ENCODE results near the gene PCSK7.

PCSK7 gene

DNA sequence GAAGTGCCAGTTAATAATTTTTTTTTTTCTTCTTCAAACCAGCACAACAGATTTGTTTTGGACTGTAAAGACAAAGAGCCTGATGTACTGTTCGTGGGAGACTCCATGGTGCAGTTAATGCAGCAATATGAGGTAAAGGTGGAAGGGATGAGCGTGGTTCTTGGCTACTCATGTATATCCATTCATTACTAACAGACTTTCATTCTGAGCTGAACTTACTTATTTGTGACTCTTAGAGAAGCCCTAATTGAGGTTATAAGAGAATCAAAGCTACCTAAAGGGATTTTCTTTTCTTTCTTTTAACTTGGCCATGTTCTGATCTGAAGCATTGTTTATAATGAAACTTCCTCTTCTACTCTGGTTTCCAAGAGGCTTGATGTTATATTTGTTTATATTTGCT lies 72.0 kb downstream of the PCSK7 start:
- Histone ChIP-seq H3K27me3 (ENCODE audit: insufficient read depth, poor library complexity, severe bottlenecking) (no peaks in the 10 kb centered on the region), H3K36me3 (ENCODE audit: low read depth) (peaks cover 86% of the 10 kb centered on the region), H3K4me3 (ENCODE audit: severe bottlenecking) (no peak overlapping the region), H3K4me1 (ENCODE audit: insufficient read depth, poor library complexity, severe bottlenecking) (no peaks in the 10 kb centered on the region), H3K27ac (ENCODE audit: poor library complexity, severe bottlenecking) (no peak overlapping the region), H3K9me3 (ENCODE audit: severe bottlenecking) (no peaks in the 10 kb centered on the region)
- DNase-seq (ENCODE audit: low spot score) (no peak), ATAC-seq (ENCODE audit: low read depth) (no peak)
- TF ChIP-seq, protein P1, sequence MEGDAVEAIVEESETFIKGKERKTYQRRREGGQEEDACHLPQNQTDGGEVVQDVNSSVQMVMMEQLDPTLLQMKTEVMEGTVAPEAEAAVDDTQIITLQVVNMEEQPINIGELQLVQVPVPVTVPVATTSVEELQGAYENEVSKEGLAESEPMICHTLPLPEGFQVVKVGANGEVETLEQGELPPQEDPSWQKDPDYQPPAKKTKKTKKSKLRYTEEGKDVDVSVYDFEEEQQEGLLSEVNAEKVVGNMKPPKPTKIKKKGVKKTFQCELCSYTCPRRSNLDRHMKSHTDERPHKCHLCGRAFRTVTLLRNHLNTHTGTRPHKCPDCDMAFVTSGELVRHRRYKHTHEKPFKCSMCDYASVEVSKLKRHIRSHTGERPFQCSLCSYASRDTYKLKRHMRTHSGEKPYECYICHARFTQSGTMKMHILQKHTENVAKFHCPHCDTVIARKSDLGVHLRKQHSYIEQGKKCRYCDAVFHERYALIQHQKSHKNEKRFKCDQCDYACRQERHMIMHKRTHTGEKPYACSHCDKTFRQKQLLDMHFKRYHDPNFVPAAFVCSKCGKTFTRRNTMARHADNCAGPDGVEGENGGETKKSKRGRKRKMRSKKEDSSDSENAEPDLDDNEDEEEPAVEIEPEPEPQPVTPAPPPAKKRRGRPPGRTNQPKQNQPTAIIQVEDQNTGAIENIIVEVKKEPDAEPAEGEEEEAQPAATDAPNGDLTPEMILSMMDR (IDR thresholded peaks at IDR 0.05; ENCODE audit: poor library complexity, severe bottlenecking), result no peak

DNA sequence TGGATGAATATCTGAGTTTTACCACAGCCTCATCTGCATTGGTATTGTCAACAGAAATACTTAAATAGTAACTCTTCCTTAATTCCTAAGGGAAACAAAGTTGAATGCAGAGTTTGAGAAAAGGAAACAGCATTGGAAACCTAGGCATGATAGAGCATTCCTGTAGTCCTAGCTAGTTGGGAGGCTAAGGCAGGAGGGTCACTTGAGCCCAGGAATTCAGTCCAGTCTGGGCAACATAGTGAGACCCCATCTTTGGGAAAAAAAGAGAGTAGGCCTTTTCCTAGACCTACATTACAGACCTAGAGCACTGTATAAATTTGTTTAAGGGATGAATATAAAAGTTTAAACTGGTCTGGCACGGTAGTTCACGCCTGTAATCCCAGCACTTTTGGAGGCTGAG lies 74.4 kb downstream of the PCSK7 start:
- H3K36me3 ChIP-seq (ENCODE audit: low read depth), result peaks cover 86% of the 10 kb centered on the region
- TF ChIP-seq, protein P1 (IDR thresholded peaks at IDR 0.05; ENCODE audit: poor library complexity, severe bottlenecking), result no peak
- DNase-seq (ENCODE audit: low spot score), result no peak

DNA sequence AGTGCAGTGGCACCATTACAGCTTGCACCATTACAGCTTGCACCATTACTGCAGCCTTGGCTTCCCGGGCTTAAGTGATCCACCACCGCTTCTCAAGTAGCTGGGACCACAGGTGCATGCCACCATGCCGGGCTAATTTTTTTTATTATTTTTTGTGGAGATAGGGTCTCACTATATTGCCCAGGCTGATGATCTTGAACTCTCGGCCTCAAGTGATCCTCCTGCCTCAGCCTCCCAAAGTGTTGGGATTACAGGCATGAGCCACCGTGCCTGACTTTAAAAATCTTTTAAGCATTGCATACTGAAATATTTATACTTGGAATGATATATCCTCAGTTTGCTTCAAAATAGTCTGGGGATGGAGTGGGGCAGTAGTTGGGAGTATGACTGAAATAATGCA lies 77.4 kb downstream of the PCSK7 start:
- peaks cover 5% of the 10 kb centered on the region for H3K4me1 ChIP-seq (ENCODE audit: insufficient read depth, poor library complexity, severe bottlenecking)
- TF ChIP-seq, protein P1 (IDR thresholded peaks at IDR 0.05; ENCODE audit: poor library complexity, severe bottlenecking), result no peak
- peaks cover 79% of the 10 kb centered on the region for H3K36me3 ChIP-seq (ENCODE audit: low read depth)
- H3K27ac ChIP-seq (ENCODE audit: poor library complexity, severe bottlenecking), result no peak overlapping the region
- no peaks in the 10 kb centered on the region for H3K27me3 ChIP-seq (ENCODE audit: insufficient read depth, poor library complexity, severe bottlenecking)
- H3K9me3 ChIP-seq (ENCODE audit: severe bottlenecking), result no peaks in the 10 kb centered on the region
- DNase-seq (ENCODE audit: low spot score) (no peak), ATAC-seq (ENCODE audit: low read depth) (no peak)
- no peak overlapping the region for H3K4me3 ChIP-seq (ENCODE audit: severe bottlenecking)

More for the DNA sequence above, 74.4 kb downstream of the PCSK7 start:
- no peak for ATAC-seq (ENCODE audit: low read depth)
- Histone ChIP-seq H3K27ac (ENCODE audit: poor library complexity, severe bottlenecking) (no peak overlapping the region), H3K27me3 (ENCODE audit: insufficient read depth, poor library complexity, severe bottlenecking) (no peaks in the 10 kb centered on the region), H3K4me3 (ENCODE audit: severe bottlenecking) (no peak overlapping the region), H3K4me1 (ENCODE audit: insufficient read depth, poor library complexity, severe bottlenecking) (no peaks in the 10 kb centered on the region), H3K9me3 (ENCODE audit: severe bottlenecking) (no peaks in the 10 kb centered on the region)
